ENCODE data around the gene ENHO. TPM values are rescaled to one million over a fixed set of nuclear protein-coding genes. Genes with fewer than 3 reads are reported as not detected.
"Not testable (repeated sequence)": the region's sequence is repeated elsewhere in the genome, so short reads cannot be mapped to it uniquely, and the experiment has no call there.

The ENHO gene
- total RNA-seq, 1 donor from 2014 or later: under 0.01 TPM

DNA sequence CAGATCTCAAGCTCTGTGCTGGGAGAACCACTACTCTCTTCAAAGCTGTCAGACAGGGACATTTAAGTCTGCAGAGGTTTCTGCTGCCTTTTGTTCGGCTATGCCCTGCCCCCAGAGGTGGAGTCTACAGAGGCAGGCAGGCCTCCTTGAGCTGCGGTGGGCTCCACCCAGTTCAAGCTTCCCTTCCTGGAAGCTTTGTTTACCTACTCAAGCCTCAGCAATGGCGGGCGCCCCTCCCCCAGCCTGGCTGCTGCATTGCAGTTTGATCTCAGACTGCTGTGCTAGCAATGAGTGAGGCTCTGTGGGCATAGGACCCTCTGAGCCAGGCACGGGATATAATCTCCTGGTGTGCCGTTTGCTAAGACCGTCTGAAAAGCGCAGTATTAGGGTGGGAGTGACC is 9.3 kb upstream of the ENHO start:
- DNase-seq (ENCODE audit: low read depth in 2 of 2): not testable (repeated sequence)

DNA sequence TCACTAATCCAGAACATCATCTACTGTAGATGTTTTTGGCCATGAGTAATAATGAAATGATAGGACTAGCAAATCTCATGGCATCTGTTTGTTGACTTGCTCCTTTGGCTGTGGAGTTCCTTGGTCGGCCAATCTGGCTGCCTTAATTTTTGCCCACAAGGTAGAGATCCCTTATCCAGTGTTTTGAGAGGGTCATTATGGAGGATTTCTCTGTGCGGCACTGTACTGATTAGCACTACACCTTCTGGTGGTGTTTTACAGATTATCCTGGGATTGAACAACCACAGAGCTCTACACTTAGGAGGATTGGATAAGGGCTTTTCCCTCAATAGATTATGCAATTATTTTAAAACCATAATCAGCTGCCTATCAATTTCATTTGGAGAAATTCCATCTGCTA is 3.2 kb upstream of the ENHO start:
- DNase-seq (ENCODE audit: low read depth in 2 of 2): no peak

DNA sequence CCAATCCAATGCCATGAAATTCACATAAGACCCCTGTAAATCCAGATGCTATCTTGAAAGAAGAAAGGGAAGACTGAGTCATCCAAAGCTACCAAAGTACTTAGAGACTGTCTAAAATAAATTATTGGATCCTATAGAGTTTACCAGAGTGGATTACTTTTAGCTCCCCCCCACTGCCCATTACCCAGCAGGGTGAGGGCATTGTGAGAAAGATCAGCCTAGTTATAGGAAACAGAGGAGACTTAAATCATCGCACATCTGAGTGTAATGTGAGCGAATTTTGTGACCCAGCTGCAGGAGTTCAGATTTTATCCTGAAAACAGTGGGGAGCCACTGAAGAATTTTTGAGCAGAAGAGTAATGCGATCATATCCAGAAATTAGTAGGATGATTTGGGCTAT is 1.6 kb upstream of the ENHO start:
- DNase-seq (ENCODE audit: low read depth in 2 of 2): no peak

DNA sequence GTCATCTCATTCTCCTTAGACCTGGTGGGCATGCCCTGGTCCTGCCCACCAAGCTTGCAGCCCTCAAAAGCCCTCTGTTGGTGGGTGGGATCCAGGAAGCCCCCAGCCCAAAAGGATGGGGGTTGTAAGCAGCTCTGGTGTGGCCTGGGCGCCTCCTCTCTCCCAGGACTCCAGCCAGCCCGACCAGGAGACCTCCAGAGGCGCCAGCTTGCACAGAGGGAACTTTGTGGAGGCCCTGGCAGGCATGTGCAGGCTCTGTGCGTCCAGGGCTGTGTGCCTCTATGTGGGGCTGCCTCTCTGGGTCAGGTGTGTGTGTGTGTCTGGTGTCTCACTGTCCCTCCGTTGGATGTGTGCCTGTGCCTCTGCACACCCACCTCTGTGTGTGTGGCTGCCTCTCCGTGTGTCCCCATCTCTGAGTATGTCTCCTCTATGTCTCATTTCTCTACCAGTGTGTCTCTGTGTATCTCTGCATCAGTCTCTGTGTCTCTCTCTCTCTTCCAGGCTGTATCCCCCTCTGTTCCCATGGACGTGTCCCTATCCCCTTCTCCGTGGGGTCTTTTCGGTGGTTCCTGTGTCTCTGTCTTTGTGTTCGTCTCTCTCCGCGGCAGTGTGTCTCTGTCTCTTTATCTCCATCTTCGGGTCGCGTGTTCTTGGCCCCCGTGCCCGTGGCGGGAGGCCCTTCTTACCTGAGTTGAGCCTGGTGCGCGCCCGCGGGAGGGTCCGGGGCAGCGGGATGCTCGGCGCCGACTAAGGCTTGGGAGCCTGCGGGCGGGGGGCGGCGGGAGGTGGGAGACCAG is 501 bp downstream of the ENHO start:
- DNase-seq (ENCODE audit: low read depth in 2 of 2): no peak

DNA sequence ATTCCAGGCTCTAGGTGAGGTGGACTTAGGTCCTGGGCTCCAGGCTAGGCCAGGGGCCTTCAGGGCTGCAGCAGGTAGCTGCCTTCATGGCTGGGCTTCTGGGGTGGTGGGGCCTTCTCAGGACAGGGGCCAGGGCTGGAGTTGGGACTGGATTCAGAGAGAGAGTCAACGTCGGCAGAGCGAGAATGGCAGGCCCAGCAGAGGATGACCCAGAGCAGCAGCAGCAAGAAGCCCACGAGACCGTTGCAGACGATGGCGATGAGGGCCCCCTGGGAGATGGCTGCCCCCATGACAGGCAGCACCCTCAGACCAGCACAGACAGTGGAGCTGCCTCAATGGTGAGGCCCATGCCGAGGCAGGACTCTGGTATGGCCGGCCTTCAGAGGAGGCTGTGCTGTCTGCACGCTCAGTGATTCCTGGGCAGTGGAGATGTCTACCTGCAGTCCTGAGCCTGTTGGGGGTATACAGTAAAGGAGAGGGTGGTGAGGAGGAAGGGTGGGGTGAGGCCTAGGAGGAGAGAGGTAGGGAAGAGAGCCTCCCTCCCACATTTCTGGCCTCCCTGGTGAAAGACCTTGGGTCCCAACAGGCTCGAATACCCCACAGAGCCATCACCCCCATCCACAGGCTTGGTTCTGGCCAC is 1.3 kb downstream of the ENHO start:
- no peak for DNase-seq (ENCODE audit: low read depth in 2 of 2)

DNA sequence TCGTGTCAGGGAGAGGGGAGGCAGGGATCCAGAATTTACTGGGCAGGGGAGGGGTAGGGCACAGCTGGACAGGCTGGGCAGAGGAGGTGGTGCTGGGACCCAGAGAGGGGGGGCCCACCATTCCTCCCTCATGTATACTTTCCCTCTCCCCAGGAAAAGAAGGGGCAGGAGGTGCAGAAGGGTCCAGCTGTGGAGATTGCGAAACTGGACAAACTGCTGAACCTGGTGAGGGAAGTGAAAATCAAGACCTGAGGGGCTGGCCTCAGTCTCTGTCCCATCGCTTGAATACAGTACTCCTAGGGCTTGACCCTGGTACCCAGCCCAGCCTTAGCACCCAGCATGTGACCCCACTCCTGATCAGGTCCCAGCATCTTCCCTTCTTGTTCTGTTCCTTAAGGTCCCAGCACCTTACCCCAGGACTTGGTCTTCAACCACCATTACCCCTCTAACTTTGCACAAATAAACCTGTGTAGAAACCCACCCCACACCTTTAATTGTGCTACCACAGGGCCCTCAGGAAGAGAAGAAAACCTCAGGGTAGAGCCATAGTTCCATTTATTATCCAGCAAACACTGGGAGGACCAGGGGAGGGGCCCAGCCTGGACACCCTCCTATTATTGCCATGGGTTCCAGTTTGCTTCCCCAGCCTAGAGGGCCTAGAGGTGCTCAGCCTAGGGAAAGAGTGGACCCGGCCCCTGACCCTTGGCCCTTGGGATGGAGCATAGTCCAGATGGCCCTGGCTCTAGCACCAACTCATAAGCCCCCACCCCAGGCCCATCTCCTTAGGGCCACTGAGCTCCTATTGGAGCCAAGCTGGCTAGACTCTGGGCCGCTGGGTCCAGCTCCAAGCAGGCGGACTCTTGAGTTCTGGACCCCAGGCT is 2.0 kb downstream of the ENHO start:
- no peak for DNase-seq (ENCODE audit: low read depth in 2 of 2)

DNA sequence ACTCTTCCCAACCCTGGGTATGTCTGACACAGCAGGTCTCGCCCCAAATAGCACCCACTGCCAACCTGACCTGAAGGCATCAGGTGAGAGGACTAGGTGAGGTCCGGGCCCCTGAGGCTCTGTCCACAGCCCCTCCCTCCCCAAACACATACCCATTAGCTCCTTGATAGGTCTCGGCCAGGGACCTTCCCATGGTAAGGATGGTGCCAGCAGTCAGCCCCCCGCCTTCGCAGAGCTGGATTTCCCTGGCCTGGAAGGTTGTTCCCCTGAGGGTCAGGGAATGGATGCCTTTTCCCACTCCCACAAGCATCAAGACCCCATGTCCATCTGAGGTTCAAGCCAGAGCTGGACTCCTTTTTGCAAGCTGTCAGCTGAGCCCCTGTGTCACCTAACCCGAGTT is 2.7 kb downstream of the ENHO start:
- no peak for DNase-seq (ENCODE audit: low read depth in 2 of 2)

GRCh38 chr9:34519321-34520020 is 3.3 kb downstream of the ENHO start:
- DNase-seq (ENCODE audit: low read depth in 2 of 2): no peak

- no peak for DNase-seq (ENCODE audit: low read depth in 2 of 2)
Observed at GRCh38 chr9:34518896-34519295, 3.9 kb downstream of the ENHO start.

- DNase-seq (ENCODE audit: low read depth in 2 of 2): no peak
Observed at GRCh38 chr9:34518110-34518616, 4.6 kb downstream of the ENHO start.

DNA sequence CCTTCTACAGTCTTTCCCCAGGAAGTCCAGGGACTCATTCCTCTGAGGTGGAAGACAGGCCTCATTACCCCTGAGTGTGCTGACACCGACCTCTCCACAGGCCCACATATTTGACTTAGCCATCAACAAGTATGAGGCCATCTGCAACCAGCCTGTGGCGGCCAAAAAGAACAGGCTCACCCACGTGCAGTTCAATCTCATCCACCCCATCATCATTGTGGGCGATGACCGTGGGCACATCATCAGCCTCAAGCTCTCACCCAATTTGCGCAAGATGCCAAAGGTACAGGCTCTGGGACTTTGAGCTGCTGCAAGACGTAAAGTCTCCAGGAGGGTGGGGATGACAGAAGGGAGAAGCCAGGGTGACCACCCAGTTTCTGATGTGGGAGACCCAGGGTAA is 5.6 kb downstream of the ENHO start:
- no peak for DNase-seq (ENCODE audit: low read depth in 2 of 2)

DNA sequence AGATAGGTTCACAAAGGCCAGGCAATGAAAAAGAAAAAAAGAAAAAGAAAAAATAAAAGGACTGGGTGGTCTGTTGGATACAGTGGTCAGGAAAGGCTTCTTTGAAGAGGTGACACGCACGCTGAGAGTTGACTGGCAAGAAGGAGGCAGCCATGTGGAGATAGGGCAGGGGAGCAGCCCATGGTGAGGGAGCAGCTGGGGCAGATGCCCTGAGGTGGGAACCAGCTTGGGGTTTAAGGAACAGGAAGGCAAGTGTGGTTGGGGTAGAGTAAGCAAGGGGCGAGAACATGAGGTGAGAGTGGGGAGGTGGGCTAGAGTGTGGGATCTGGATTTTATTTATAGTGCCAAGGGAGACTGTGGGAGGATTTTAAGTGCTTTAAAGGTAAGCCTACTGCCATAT is 6.8 kb downstream of the ENHO start:
- no peak for DNase-seq (ENCODE audit: low read depth in 2 of 2)

GRCh38 chr9:34514816-34515215 is 8.0 kb downstream of the ENHO start:
- no peak for DNase-seq (ENCODE audit: low read depth in 2 of 2)

DNA sequence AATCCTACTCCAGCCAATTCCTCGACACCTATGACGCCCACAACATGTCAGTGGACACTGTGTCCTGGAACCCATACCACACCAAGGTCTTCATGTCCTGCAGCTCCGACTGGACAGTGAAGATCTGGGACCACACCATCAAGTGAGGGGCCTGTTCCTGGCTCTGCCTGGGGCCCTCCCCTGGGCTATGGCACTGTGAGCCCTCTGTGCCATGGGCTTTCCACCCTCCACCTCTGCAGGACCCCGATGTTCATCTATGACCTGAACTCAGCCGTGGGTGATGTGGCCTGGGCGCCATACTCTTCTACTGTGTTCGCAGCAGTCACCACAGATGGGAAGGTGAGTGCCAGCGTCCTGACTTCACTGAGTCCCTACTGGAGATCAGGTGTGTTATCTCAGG is 8.4 kb downstream of the ENHO start:
- DNase-seq (ENCODE audit: low read depth in 2 of 2): no peak

DNA sequence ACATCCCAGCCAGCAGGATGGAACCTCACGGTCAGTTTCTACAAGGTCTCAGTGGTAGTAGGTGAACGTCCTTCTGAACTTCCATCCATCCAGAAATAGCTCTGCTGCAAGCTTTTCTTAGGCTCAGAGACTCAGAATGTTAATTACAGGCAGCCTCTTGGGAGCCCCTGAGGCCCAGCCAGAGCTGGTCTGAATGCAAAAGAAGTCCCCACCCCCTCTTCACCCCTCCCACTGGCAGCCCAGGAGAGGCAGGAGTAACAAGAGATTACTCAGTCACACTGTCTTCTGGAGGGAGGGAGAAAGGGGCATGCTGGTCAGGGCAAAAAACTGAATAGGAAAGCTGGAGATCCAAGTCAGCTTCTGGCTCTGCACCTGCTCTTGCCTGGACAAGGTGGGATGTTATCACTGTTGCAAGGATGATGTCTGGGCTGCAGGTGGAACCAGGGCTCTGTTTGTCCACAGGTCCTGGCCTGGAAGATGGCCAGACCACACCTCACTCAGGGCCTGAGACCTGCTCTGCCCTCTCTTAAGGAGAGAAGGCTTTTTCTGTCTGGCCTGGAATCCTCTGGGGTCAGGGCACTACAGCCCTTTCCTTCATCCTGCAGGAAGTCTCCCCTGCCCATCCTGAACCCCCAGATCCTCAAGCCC is 9.1 kb downstream of the ENHO start:
- no peak for DNase-seq (ENCODE audit: low read depth in 2 of 2)

DNA sequence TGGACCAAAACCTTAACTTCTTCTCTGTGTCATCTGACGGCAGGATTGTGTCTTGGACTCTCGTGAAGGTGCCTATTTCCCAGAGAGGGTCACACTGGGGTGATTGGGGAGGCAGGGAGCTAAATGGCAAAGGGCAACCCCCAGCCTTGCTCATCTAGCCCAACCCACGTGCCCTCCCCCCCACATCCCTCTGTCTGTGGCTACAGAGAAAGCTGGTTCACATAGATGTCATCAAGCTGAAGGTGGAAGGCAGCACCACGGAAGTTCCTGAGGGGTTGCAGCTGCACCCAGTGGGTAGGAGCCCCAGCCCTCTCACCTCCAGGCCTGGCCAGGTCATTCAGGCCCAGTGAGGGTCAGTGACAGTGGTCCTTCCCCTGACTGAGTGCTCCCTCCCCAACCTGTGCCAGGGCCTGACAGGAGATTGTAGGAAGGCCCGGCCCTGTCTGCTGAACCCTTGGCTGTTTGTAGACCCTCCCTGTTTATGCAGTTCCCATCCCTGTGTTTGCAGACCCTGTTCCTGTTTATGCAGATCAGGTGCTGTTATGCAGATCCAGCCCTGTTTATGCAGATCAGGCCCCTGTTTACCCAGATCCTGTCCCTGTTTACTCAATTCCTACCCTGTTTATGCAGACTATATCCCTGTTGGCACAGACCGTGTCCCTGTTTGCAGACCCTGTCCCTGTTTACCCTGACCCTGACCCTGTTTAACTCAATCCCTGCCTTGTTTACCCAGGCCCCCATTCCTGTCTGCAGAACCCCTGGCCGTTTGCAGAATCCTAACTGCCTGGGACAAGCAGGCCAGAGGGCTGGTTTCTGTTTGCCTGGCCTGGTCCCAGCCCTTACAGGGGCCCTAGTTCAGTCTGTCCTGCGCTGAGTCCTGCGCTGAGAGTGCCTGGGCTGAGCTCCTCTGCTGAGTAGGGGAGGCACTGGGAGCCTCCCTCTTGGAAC is 10.4 kb downstream of the ENHO start:
- DNase-seq (ENCODE audit: low read depth in 2 of 2): no peak

GRCh38 chr9:34510497-34511468 is 12.0 kb downstream of the ENHO start:
- no peak for DNase-seq (ENCODE audit: low read depth in 2 of 2)

DNA sequence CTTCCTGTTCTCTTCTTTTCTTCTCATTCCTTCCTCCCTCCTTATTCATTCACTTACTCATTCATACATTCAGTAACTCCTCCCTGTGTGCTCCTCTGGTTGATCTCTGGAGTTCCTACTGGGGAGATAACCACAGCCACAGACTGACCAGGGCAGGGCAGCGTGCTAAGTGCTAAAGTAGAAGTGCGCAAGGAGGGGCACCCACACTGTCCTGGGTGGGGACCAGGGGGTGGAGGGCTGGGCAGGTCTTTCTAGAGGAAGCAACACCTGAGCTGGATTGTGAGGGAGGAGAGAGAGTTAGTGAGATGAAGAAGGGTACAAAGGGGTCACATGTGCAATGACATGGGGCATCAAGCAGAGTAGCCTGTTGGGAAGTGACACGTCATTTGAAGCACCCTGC is 13.8 kb downstream of the ENHO start:
- no peak for DNase-seq (ENCODE audit: low read depth in 2 of 2)

GRCh38 chr9:34508463-34508862 is 14.3 kb downstream of the ENHO start:
- no peak for DNase-seq (ENCODE audit: low read depth in 2 of 2)

All from dermis microvascular lymphatic vessel endothelial cell (primary cell).